GM12892 (cell line): ENCODE measurements around the gene NF2. TPM values are rescaled to one million over a fixed set of nuclear protein-coding genes. Genes with fewer than 3 reads are reported as not detected.
"Not testable (repeated sequence)": the region's sequence is repeated elsewhere in the genome, so short reads cannot be mapped to it uniquely, and the experiment has no call there.

Source experiments
- DNase-seq: peaks from one replicate; pipeline ENCODE4 v3.0.0; 2011; ENCODE audit not compliant: insufficient read length
- FAIRE-seq: peaks from 2 replicates; lab custom pipeline; 2011; peaks lifted over from hg19 to GRCh38; lab: Jason Lieb, UNC
- POLR2A ChIP-seq: IDR thresholded peaks from 2 replicates; pipeline ENCODE4 v1.6.1; 2011; ENCODE audit warnings: low read depth, low read length, control low read depth
- POLR2AphosphoS5 ChIP-seq: IDR thresholded peaks from 2 replicates; pipeline ENCODE4 v1.6.1; 2011; ENCODE audit warnings: low read depth, low read length, control low read depth
- TAF1 ChIP-seq: IDR thresholded peaks from 2 replicates; pipeline ENCODE4 v1.6.1; 2011; ENCODE audit warnings: low read depth, mild to moderate bottlenecking, control low read depth, low read length, borderline replicate concordance
- polyA plus RNA-seq: library from polyadenylated mRNA; unstranded; fragments of >200 nt; gene quantifications from one replicate; pipeline ENCODE4 v1.2.1, GENCODE V29; 2012; ENCODE audit warnings: missing spikeins, inconsistent platforms; ENCODE audit not compliant: missing spikeins

The NF2 gene
- 10.3 TPM for polyA plus RNA-seq

DNA sequence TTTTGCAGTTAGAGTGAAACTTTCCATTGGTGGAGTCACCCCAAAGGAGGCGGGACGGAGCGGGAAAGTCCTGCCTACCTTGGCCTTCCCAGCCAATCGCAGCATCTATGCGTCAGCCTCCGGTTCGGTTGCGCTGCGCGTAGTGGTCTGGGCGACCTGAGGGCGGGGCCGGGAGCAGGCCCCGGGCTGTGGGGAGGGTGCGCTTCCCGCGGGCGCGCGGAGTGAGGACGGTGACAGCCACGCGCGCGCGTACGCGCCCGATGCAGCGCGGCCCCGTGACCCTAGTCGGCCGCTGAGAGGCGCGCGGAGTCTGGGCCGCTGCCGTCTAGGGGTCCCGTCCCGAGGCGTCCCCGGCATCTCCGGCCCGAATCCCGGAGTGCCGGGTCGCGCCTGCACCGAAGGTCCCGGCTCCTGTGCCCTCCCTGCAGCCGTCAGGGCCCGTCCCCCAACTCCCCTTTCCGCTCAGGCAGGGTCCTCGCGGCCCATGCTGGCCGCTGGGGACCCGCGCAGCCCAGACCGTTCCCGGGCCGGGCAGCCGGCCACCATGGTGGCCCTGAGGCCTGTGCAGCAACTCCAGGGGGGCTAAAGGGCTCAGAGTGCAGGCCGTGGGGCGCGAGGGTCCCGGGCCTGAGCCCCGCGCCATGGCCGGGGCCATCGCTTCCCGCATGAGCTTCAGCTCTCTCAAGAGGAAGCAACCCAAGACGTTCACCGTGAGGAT lies at the start of gene NF2:
Gene NF2 (plus strand): TSS at position 276 of the 718 bp plus-strand sequence. CDS start 366 bp downstream, at position 642.
- FAIRE-seq: peak; percentile 100
- TF ChIP-seq POLR2A (peak; percentile 72; the same call in 1 of the 2 replicates), TAF1 (peak; percentile 53), POLR2AphosphoS5 (peak; percentile 68)

DNA sequence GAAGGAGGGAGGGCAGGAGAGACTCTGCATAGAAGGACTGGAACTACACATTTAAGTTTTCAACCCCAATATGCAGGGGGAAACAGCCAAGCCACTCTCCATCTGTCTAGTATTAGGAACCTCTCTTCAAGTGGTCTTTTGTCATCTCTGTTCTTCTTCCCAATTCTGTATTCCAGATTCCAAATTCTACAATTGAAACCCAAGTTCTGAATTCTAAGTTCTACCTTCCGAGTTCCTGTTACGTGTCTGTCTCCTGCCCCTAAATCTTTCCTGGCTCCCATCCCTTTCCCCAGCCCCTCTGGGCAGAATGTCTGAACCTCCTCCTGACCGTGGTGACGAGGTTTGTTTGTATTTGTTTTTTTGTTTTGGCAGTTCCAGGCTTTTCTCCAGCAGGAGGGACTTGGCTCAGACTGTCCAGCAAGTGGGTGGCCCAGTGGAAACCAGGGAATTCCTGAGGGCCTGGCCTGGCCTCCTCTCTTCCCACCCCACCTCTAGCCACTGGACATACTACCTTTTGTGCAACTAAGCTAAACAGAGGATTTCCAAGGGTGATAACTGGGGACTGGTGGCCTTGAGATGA lies 48.3 kb upstream of the NF2 start:
- no peak for DNase-seq
- TF ChIP-seq POLR2AphosphoS5: no peak
- TF ChIP-seq POLR2A: no peak
- no peak for TF ChIP-seq TAF1
- no peak for FAIRE-seq

More for the DNA sequence above, at the start of gene NF2:
- peak; percentile 97 for DNase-seq

DNA sequence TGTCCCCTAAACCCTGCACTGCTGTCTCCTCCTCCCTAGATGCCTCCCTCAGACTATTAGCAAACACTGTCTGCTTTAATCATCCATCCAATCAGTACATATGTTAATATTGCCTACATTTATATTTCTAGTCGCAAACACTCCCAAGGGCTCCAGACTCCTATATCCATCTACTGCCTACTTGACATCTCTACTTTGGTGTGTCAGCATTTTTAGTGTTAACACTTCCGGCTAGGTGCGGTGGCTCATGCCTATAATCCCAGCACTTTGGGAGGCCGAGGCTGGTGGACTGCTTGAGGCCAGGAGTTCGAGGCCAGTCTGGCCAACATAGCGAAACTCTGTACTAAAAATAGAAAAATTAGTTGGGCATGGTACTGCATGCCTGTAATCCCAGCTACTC lies 44.4 kb upstream of the NF2 start:
- DNase-seq (no peak), FAIRE-seq (no peak)
- TF ChIP-seq POLR2A (no peak), POLR2AphosphoS5 (no peak), TAF1 (no peak)

DNA sequence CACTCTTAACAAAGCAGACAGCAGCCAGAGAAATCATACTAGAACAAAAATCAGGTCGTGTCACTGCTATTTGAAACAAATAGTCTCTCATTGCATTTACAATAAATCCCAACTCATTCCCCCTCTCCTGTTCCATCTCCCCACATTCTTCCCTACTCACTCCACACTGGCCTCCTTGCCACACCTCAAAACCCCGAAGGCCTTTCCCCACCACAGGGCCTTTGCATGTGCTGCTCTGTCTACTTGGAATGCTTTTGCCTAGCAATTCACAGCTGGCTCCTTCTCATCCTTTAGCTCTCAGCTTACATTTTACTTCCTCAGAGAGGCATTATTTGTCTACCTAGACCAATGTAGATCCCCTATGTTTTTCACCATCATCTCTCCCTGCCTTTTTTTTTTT lies 43.6 kb upstream of the NF2 start:
- DNase-seq (no peak), FAIRE-seq (no peak)
- no peak for TF ChIP-seq POLR2A
- no peak for TF ChIP-seq TAF1
- TF ChIP-seq POLR2AphosphoS5: no peak

DNA sequence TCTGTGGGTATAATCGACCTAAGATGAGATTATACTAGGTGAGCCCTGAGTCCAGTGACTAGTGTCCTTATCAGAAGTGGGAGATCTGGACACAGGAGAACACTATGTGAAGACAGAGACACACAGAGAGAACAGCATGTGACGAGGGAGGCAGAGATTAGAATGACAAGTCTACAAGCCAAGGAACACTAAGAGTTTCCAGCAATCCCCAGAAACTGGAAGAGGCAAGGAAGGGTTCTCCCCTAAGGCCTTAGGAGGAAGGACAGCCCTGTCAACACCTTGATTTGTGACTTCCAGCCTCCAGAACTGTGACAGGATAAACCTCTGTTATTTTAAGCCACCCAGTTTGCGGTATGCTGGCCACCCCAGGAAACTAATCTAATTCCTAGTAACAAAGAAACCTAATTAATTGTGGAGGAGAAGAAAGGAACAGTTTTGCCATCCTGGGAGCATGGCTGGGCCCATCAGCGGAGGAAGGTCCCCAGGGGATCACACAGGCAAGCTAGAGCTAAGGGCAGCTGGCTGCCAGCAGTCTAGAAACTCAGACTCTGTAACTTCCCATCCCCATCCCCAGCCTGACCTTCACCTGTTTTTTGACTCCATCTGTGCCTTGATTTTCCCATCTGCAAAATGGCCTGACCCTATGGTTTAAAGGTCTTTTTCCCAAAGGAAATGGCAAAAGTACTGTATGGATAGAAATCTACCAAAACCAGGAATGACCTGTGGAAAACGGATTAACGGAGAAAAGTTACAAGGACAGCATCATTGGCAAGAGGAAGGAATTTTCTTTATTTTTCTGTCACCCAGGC lies 39.6 kb upstream of the NF2 start:
- no peak for TF ChIP-seq TAF1
- no peak for TF ChIP-seq POLR2AphosphoS5
- no peak for TF ChIP-seq POLR2A
- DNase-seq: no peak
- FAIRE-seq: no peak

DNA sequence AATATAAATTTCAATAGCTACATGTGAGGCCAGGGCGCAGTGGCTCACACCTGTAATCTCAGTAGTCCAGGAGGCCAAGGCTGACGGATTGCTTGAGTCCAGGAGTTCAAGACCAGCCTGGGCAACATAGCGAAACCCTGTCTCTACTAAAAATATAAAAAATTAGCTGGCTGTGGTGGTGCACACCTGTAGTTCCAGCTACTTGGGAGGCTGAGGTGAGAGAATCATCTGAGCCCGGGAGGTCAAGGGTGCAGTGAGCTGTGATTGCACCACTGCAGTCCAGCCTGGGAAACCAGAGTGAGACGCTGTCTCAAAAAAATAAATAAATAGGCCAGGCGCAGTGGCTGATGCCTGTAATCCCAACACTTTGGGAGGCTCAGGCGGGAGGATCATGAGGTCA lies 36.9 kb upstream of the NF2 start:
- not testable (repeated sequence) for DNase-seq, FAIRE-seq

DNA sequence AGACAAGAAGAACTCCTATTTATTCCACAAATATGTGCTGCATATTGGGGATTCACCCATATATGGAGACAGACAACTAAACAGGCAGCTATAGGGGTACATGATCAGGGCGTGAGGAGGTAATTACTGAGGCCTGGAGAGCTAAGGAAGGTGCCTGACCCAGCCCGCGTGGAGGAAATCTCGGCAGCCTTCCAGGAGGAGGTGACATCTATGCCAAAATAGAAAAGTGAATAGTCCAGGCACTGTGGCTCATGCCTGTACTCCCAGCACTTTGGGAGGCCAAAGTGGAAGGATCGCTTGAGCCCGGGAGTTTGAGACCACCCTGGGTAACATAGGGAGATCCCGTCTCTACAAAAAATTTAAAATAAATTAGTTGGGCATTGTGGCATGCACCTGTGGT lies 36.1 kb upstream of the NF2 start:
- FAIRE-seq (no peak), DNase-seq (no peak)
- TF ChIP-seq POLR2A (no peak), TAF1 (no peak), POLR2AphosphoS5 (no peak)

DNA sequence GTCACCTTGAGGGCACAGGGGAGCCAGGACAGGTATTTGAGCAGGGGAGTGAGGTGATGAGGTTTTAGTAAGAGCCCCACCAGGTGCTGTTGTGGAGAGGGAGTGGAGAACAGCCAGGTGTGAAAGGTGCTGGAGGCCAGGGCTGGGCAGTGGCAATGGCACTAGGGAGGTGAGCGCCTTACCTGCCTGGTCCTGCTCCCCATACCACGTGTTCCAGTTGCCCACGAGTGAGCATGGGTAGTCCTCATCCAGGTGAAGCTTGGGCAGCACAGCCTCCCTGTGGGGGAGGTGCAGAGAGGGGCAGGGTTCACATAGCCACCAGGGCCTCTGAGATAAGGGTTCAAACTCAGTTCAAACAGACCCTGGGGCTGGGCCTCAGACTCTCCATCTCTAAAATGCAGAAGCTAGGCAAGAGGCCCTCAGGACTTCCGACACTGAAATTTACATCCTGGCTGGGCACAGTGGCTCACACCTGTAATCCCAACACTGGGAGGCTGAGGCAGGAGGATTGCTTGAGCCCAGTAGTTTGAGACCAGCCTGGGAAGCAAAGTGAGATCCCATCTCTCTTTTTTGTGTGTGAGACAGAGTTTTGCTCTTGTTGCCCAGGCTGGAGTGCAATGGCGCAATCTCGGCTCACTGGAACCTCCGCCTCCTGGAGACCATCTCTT lies 34.3 kb upstream of the NF2 start:
- FAIRE-seq (no peak), DNase-seq (no peak)
- no peak for TF ChIP-seq TAF1
- no peak for TF ChIP-seq POLR2AphosphoS5
- no peak for TF ChIP-seq POLR2A

DNA sequence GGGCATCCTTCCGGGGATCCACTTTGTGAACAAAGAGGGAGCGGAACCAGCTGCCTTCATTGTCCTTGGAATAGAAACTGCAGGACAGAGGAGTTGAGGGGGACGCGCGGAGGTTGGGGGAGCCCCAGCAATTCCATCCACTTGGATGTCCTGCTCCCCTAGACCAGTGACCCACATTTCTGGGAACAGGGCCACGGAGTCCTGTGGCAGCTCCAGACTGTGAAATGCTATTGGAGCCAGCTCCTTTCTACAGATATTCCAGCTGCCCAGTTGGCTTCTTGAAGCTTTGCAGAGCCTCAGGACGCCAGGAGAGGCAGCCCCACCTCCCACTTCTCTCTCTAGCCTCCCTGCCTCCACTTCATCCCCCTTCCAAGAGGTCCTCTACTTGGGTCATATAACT lies 33.0 kb upstream of the NF2 start:
- TF ChIP-seq POLR2AphosphoS5 (no peak), TAF1 (no peak), POLR2A (no peak)
- FAIRE-seq (no peak), DNase-seq (no peak)

DNA sequence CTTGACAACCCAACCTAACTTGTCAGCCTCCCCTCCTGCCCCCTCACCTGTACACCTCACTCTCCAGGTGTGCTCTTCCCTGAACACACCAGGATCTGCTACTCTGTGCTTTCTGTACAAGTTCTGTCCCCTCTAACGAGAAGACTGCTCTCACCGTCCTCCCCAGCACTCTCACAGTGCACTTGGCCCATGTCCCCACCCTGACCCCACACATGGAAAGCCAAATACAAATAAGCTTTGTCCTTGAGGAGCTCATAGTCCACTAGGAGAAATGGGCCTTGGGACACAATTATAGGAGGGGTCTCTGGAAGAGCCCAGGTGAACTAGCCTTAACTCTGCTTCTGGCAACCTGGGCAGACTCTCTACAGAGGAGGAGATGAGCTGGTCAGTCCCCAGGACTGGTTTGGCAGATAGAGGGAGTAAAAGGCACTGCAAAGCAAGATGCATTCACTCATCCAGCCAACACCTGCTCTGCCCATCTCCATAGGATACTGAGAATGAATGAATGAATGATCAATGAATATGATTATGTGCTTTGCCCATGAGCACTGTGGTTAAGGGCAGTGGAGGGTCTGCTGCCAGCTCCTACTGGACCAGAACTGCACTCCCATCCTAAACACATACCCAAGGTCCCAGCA lies 32.4 kb upstream of the NF2 start:
- FAIRE-seq (no peak), DNase-seq (no peak)
- no peak for TF ChIP-seq POLR2AphosphoS5
- no peak for TF ChIP-seq TAF1
- no peak for TF ChIP-seq POLR2A

DNA sequence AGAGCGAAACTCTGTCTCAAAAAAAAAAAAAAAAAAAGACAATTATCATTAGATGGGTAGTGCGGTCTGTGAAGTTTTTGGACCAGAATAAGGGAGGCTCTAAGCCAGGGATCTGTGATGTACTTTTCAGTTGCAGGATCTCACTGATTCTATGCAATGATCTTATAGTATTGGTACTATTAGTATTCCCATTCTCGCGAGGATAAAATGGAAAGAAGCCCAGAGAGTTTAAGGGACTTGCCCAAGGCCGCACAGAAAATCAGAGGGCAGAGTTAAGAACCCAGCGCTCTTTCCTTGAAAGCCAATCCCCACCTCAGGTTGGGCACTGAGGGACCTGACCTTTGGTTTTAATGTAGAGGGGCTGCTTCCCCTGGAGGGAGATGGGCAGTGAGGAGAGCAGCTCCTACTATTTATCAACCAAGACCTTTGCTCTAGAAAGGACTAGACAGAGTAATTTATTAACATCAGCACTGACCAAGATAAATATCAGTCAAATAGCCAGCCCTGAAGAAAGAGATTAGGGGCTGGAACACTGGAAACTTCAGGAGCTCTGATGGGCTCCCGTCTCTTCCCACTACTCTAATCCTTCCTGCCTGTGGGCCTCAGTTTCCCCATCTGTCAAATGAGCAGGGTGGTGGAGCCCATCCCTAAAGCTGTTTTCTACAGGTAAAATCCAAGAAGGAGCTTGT lies 28.5 kb upstream of the NF2 start:
- no peak for FAIRE-seq

More for the DNA sequence above, 28.5 kb upstream of the NF2 start:
- TF ChIP-seq POLR2A (no peak), TAF1 (no peak), POLR2AphosphoS5 (no peak)
- no peak for DNase-seq
